Stimulated activated CD4-positive, alpha-beta T cell treated with anti-CD3 and anti-CD28 coated beads, Interleukin-4, amount 100 ng/mL, for 1 hour (primary cell): ENCODE results near the gene PIGO.

Experiments used
- DNase-seq: peaks from one replicate; pipeline ENCODE4 v3.0.0-alpha.2; 2020

PIGO gene

DNA sequence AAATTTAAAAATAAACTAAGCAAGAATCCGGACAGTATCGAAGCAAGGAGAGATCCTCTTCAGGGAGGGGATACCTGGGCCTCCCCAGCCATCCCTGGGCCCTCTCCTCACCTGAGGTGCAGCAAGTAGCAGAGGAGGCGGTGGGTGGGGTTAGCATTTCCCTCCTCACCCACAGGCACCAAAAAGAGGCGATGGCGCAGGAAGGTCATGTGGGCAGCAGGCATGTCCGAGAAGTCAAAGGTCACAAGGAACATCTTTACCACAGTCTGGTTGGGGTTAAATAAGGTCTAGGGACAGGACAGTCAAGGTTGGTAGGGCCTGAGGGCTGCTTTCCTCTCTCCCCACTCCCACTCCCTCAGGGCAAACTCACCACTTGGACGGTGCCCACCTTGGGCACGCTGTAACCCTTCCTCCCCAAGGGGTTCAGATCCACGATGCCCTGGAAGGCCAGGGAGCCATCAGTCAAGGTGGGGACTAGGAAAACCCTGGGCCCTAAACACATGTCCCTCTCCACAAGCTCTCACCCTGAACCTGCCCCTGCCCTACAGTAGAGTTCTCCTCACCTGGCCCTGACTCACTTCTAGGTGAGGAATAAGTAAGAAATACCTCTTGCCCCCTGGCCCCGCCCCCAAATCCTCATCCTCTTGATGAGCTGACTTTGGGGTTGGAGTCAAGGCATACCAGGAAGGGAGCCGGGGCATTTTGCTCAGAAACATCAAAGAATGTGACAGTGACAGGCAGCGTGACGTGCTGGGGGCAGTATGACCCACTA is 9.4 kb upstream of the PIGO start:
- DNase-seq = no peak

DNA sequence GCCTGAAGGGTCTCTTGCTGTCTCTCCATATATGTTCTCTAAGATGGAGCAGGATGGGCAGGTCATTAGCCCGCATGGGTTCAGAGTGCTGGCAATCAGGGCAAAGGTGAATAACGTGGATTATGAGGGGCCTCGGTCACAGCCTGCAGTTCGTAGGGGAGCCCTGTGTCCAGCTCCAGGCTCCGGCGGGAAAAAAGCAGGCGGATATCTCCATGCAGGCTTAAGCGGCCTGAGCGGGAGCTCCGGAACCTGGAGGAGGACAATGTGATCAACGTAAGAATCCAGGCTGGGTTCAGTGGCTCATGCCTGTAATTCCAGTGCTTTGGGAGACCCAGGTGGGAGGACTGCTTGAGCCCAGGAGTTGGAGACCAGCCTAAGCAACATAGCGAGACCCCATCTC is 8.7 kb upstream of the PIGO start:
- DNase-seq = no peak

DNA sequence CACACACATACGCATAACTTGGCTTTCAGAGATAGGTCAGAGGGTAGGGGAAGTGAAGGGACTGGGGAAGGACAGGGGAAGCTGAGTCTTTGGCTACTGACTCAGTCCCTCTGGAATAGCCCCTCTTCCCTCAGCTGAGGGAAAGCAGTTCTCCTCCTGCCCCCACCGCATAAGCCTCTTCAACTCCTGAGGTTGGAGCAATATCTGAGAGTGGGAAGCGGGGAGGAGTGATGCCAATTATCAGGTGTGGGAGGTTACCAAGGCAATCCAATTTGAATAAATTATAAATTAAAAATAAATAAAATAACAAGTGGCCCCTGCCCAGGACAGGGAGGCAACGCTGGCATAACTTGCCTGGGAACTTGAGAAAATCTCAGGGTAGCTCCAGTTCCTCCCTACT is 8.2 kb upstream of the PIGO start:
- no peak for DNase-seq

DNA sequence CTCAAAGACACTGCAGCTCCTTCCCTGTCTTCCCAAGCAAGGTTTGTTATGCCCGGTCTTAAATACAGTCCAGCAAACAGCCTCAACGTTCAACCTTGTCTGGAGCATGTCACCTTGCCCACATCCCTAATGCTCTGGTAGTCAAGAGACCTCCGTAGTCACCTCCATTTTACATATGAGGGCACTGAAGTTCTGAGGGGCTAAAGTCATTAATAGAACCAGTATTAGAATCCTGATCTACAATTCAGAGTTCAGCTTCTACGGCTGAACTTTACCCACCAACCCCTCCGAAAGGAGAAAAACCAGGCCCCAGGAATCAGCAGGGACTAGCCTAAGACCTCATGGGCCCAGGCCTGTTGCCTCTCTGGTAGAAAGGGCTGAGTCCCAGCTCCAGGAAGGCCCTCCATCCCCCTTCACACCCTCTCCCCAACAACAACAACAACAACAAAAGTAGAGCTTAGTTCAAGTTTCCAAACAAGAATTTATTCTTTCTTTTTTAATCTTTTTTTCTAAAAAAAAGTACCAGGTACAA is 7.3 kb upstream of the PIGO start:
- no peak for DNase-seq

DNA sequence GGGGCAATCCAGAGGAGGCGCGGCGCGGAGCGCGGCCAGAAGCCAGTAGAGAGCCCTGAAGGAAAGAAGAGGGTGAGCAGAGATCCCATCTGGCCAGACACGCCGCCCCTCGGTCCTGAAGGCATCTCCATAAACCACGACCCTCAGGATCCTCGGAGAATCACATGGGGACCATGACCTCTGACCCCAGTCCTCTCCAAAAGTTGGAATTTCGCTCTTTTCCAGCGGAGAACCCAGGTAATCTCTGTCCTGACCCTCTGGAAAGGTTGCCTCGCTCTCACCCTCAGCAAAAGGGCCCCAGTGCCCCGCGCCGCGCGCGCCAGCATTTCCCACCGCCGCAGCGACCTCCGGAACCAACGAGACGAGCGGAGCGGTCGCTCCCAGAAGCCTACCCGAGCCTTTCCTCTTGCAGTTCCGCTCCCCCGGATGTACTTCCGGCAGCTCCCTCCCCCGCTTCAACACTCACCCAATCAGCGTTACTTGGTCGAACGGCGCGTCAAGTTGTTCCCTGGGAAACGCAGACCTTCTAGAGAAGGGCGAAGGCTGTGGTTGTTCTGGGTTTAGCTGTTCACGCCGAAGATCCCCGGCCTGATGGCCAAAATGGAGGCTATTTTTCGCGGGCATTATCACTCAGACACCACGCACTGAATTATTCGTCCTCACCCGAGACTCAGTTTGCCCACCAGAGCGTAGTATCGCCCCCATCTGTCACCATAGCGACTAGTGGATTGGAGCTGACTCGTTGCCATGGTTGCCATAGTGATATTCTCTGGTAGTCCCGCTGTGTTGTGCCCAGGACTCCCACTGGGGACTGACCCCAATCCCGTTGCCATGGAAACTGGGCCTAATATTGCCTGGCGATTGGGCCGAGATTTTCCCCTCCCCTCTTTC is 6.6 kb upstream of the PIGO start, which contains the start of gene STOML2:
TSS of gene STOML2 (minus strand) at position 363 of the 891 bp plus-strand sequence. CDS start at position 326, 37 bp downstream.
- DNase-seq = peak; percentile 89

DNA sequence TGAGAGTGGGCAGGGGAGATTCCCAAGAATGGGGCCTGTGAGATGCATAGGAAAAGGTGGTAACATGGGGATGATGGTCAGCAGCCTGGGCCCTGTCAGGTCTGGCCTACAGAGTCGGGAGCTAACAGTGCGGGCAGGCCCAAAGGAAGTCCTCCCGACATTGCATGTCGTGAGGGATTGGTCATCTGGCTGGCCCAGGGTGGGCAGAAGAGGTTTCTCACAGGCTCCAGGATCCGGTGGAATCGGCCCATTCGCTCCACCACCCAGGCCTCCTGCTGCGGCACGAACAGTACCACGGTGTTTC is 6.0 kb upstream of the PIGO start:
- no peak for DNase-seq

DNA sequence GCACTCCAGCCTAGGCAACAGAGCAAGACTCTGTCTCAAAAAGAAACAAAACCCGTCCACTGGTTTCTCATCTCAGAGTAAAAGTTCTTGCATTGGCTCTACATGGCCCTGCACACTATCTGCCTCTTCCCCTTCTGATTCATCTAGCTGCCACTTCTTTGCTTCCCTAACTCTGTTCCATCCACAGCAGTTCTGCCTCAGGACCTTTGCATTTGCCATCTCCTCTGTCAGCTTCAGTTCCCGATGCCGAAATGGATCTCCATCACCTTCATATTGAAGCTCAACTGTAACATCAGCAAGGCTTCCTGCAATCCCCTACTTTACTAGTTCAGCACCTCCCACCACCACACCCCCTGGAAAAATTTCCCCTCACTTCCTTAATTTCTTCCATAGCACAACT is 1.2 kb upstream of the PIGO start:
- no peak for DNase-seq

DNA sequence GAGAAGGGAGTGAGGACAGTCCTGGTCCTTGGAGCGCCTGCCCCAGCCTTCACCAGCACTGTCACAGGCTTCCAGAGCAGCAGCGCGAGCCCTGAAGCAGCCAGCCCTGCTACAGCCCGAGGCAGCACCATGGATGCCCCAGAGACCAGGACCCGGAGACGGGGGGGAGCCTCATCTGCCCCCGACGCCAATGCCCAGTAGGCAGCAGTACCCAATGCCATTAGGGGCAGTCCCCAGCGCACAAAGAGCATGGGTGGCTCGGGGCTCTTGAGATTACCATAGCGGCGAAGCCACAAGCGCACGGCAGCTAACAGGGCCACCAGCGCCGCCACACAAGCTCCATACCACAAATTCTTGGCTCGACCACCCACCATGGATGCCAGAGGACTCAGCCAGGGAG is 4.9 kb downstream of the PIGO start:
- DNase-seq = no peak

DNA sequence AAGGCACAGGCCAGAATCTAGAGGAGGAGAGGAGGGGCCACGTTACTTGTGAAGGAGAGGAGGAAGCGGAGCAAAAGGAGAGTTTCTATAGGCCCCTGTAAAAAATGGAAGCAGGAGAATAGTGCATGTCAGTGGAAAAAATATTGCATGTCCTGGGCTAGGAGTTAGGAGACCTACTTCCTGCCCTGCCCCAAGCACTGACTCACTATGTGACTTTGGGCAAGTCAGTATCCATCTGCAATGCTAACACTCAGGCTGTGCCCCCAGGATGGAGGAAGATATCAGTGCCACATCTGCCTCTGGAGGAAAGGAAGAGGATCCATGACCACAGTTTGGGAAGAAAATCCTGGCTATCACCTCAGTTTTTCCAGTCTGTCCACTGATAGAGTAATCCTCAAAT is 7.0 kb downstream of the PIGO start:
- DNase-seq = no peak

DNA sequence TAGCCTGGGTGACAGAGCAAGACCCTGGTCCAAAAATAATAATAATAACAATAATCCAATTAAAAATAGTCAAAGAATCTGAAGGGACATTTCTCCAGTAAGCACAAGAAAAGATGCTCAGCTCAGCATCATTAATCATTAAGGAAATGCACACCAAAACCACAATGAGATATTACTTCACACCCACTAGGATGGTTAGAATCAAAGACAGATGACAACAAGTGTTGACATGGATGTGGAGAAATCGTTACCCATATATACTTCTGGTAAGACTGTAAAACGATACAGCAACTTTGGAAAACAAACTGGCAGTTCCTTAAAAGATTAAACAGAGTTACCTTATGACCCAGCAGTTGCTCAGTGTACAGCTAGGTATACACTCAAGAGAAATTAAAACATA is 11.3 kb downstream of the PIGO start:
- no peak for DNase-seq

DNA sequence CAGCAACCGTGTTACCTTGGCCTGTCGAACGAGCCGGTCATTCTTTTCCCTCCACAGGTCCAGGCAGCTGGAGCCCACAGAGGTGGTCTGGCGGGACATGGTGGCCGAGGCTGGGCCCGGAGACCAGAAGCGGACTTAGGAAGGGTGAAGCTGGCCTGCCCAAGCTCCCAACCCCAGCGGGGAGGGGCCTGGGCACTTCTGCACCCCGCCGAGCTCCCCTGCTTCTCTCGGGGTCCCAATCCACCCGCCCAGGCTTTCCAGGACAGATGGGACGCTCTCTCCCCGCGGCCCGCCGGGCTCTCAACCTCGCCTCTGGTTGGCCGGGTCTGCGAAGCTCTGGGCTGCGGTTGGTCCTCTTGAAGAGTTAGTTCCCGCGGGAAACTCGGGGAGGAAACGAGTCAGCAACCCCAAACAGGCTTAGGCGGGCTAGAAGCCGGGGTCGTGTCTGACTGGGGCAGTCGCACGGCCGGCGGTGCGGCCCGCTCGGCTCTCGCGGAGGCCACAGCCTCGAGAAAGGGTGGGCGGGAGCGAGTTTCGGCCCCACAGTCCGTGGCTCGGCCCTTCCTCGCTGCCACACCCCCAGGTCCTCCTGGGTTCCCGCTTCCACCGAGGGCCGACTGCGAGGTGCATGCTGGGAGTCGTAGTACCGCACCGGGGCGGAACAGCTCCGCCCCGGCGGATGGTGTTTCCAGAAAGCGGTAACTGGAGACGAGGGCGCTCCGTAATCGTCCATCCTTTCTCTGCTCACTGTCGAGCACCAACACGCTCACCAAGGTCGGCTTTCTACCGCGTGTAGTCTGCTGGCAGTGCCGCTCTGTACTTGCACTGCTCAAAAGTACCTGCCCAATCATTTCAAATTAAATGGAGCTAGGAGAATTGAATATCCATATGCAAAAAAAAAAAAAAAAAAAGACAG is 16.7 kb downstream of the PIGO start, which contains the start of gene FANCG:
TSS of gene FANCG (minus strand) at position 517 of the 916 bp plus-strand sequence. CDS start at position 99, 418 bp downstream.
- peak; percentile 83 for DNase-seq

DNA sequence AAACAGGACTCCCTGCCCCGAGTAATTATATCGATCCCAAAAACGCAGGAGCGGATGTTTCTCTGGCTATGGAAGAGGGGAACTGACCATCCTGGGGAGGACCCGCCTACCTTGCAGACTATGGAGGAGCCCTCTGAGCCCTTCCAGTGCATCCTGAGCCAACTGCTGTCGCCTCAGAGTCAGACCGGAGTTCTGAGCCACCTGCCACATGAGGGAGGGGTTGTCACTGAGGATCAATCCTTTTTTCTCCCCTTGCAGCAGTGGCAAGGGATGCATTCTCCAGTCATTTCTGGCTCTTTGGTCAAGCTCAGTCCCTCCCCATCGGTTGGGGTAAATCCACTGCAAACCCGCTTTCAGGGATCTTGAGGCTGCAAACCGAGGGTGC is 17.4 kb downstream of the PIGO start:
- no peak for DNase-seq

DNA sequence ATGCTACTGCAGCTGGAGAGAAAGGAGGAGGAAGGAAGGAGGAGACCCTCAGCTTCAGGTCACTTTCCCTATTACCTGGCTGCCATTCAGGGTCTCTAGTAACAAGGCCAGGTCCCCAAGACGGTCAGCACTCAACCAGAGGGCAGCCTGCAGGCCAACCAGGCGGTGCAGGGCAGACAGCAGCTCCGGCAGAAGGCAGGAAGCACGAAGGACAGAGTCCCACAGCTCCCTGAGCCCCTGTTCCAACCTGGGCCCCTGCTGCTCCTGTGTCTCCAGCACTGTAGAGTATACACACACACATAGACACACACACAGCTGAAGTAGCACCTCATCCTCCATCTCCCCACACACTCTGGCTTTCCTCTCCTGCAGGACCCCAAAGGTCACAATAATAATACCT is 18.3 kb downstream of the PIGO start:
- no peak for DNase-seq

DNA sequence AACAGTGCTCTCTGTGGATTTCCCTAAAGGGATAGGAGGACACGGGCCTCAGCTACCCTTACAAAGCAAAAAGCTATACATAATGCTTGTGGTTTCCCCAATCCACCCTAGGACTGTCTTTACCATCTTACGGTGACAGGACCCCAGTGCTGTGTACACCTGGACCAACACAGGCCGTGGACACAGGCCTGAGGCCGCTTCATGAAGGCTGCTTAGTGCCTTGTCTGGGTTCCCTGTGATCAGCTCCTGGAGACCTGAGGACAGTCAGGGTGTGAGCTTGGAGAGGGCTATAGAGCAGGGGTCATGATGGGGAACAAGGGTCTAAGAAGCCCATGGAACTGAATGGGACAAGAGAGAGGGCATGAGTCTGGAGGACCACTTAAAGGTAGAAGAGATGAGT is 19.5 kb downstream of the PIGO start:
- DNase-seq = no peak

DNA sequence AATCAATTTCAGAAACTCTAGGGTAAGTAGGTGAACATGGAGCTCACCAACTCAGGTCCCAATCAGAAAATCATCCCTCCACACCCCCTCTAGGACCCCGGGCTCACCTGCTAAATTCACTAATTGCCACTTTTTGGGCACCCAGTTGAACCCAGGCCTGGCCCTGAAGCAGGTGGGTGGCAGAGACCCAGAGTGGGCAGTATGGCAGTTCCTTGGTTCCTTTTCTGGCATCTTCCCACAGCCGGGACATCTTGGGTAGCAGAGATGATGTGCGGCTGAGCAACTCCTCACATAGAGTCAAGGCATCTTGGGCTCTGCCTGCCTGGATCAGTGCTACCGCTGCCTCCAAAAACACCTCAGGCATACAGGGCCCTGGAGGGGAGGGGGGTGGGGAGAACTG is 21.0 kb downstream of the PIGO start:
- DNase-seq = no peak

DNA sequence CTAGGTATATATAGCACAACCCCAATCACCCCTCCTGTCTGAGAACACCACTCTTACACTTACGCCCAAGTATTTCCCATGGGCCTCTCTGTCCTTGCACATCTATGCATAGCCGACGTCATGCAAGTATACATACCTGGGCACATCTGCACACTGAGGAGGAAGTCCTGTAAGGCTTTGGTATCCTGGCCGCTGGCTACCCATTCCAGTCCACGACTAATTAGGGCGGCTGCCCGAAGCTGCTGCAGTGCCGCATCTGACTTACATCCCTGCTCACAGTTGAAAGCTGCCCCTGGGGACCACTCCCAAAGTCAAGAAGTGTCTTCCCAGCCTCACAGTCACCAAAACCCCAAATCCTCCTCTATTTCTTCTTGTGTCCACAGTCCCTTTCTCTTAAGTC is 21.6 kb downstream of the PIGO start:
- DNase-seq = no peak

DNA sequence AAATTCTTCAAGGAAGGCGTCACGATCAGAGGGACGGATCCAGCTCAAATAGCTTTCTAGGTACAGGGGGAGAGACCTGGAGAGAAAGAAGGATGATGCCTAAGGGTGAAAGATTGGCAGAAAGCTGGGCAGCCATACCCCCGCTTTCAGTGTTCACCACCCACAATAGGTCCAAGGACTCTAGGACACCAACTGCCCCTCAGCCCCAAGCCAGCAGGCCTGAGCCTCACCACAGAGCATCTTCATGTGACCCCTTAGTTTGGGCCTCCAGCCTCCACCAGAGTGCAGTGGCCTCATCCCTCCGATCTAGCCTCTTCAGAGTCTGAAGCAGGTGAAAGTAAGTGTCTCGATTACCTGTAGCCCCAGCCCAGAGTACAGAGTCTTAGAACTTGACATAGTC is 22.2 kb downstream of the PIGO start:
- DNase-seq = no peak

DNA sequence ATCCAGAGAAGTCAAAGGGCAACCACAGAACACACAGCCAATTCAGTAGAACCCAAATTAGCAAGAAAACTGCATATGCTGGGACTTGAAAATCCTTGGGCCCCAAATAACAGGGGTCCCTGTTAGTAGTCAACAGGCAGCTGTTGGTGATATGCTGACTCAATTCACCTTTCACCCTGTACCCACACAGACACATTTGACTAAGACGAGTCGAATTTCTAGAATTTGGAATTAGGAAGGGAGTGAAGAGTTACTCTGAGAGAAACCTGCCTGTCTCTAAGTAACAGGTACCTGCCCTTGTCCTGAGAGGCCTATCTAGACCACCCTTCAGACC is 23.1 kb downstream of the PIGO start:
- DNase-seq = no peak

DNA sequence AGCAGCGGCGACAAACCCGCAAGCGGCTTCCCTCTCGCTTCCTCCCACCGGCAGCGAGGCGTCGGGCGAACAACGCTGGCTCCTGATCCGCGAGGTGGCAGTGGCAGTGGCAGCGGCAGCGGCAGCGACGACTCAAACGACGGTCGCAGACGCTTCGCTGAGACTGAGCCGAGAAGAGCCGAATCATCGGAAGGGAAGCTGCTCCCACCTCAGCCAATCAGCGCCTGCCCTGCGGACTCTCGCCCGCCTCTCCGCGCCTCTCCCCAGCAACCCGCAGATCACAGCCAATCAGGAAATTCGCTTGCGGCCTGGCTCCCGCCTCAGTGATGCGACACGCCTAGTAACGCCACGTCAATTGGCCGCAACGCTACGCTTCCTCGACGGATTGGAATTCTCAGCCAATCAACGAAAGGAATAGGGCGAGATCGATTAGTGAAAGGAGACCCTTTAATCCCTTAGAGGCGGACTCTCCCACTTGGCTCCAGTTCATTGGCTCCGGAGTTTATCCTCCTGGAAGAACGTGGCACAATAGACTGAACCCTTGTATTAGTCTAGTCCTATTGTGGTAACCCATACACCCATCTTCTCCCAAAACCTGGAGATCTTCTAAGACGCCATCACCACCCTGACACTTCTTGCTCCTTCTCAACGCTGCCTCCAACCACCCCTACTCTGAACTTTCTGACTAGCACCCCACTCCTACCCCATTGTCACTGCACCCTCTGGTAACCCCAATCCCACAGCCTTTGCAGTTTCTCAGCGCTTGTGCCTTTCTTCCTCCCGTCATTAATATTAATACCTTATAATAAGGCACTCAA is 23.7 kb downstream of the PIGO start, which contains the start of gene VCP:
TSS of gene VCP (minus strand) at position 165 of the 818 bp plus-strand sequence. CDS start 272 bp downstream, outside the sequence.
- DNase-seq = peak; percentile 96

DNA sequence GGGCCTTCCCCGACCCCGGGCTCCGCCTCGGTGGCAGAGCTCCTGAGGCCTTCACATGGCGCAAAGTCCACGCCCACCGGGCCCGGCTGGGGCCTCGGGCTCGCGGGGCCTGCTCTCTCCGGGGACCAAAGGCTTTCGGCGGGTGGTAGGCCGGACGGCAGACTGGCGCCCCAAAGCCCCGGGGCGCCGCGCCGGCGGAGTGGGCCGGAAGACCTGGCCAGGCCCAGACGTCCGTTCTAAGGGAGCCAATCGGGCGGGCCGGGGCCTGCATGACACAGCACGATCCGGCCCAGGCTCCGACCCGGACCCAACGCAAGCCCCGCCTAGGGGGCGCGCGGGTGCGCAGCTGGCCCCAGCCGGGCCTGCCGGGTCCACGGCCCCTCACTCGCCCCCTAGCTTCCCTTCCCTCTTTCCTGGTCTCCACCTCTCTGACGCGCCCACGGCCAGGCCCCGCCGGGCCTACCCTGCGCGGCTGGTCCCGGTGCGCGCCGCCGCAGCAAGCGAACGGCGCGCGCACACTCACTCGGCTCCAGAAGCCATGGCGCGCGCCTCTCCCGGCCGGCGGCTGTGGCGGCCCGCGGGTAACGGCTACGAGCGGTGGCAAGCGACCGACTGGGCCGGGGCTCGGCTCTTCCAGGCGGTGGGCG is 24.5 kb downstream of the PIGO start:
- peak; percentile 77 for DNase-seq
